ENCODE data around the gene KRTAP10-5. TPM values are rescaled to one million over a fixed set of nuclear protein-coding genes. Genes with fewer than 3 reads are reported as not detected.

KRTAP10-5 gene
- total RNA-seq, 4 donors from 2014 or later: not detected

DNA sequence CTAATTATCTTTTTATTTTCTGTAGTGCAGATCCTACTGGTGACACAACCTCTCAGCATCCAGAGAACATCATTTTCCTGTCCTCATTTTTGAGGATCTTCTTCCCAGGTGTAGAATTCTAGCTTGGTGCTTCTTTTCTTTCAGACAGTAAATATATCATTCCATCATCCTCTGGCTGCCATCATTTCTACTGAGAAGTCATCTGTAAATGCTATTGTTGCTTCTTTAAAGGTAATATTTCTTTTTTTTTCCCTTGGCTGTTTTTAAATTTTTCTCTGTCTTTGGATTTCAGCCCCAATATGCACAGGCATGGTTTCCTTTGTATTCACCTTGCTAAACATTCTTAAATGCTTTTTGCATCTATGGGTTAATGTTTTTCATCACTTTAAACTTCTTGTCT is 43.2 kb upstream of the KRTAP10-5 start:
- Histone ChIP-seq H3K4me1 (no peaks in the 10 kb centered on the region), H3K36me3 (no peaks in the 10 kb centered on the region), H3K4me3 (no peak overlapping the region), H3K27ac (no peak overlapping the region), H3K27me3 (peaks cover 0 to 30% (median 0%) of the 10 kb centered on the region in 4 donors), H3K9me3 (peaks cover 0 to 38% (median 11%) of the 10 kb centered on the region in 3 donors)
- intact Hi-C loops (cut with DNase I): no loop called here
- no peak for TF ChIP-seq POLR2A (IDR thresholded peaks at IDR 0.05)
- TF ChIP-seq, protein P1, sequence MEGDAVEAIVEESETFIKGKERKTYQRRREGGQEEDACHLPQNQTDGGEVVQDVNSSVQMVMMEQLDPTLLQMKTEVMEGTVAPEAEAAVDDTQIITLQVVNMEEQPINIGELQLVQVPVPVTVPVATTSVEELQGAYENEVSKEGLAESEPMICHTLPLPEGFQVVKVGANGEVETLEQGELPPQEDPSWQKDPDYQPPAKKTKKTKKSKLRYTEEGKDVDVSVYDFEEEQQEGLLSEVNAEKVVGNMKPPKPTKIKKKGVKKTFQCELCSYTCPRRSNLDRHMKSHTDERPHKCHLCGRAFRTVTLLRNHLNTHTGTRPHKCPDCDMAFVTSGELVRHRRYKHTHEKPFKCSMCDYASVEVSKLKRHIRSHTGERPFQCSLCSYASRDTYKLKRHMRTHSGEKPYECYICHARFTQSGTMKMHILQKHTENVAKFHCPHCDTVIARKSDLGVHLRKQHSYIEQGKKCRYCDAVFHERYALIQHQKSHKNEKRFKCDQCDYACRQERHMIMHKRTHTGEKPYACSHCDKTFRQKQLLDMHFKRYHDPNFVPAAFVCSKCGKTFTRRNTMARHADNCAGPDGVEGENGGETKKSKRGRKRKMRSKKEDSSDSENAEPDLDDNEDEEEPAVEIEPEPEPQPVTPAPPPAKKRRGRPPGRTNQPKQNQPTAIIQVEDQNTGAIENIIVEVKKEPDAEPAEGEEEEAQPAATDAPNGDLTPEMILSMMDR (IDR thresholded peaks at IDR 0.05): no peak
- DNase-seq: no peak

DNA sequence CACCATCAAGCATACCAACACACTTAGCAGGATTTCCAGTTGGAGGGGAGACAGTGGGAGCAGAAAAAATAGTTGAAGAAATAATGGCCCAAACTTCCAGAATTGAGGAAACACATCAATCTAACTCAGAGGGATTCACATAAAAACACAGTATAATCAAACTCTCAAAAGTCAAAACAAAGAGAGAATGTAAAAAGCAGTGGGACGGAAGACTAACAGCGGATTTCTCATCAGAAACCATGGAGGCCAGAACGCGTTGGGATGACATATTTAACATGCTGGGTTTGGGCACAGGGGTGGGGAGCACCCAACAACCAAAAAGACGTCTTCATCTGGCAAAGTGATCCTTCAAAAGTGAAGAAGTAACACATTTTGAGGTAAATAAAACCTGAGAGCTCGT is 39.5 kb upstream of the KRTAP10-5 start:
- H3K27me3 ChIP-seq: peaks cover 0 to 30% (median 0%) of the 10 kb centered on the region in 4 donors
- no peaks in the 10 kb centered on the region for H3K36me3 ChIP-seq
- TF ChIP-seq, protein P1 (IDR thresholded peaks at IDR 0.05): no peak
- TF ChIP-seq POLR2A (IDR thresholded peaks at IDR 0.05): no peak
- H3K27ac ChIP-seq: no peak overlapping the region
- WGBS, 2 donors: 84 to 86% methylated on average over 6 of the region's 6 CpGs
- no peak overlapping the region for H3K4me3 ChIP-seq
- H3K9me3 ChIP-seq: peaks cover 0 to 38% (median 11%) of the 10 kb centered on the region in 3 donors
- DNase-seq: no peak
- no peaks in the 10 kb centered on the region for H3K4me1 ChIP-seq
- intact Hi-C loops (cut with DNase I): no loop called here

DNA sequence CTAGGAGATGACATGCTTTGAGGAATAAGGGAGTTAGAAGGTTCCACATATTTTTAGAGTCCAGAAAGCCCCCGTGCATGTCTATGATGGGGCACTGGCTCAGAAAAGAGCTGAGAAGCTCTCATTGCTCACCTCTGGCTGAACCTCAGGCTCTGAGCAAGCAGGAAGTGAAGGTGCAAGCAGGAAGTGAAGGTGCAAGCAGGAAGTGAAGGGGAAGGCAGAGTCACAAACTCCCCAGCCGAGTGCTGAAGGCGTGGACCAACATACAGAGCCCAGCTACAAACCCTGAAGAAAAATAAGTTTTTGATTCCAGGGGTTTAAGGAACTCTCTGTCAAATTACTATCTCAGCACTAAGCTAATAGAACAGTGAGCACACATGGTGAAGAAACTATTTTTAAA is 38.5 kb upstream of the KRTAP10-5 start:
- Histone ChIP-seq H3K4me3 (no peak overlapping the region), H3K9me3 (peaks cover 0 to 29% (median 11%) of the 10 kb centered on the region in 3 donors), H3K27ac (no peak overlapping the region), H3K27me3 (peaks cover 0 to 40% (median 0%) of the 10 kb centered on the region in 4 donors), H3K4me1 (no peaks in the 10 kb centered on the region), H3K36me3 (no peaks in the 10 kb centered on the region)
- 47 to 55% methylated on average over 2 to 3 of the region's 3 CpGs for WGBS, 2 donors
- TF ChIP-seq, protein P1 (IDR thresholded peaks at IDR 0.05): no peak
- TF ChIP-seq POLR2A (IDR thresholded peaks at IDR 0.05): no peak
- no peak for DNase-seq
- intact Hi-C loops (cut with DNase I): no loop called here

DNA sequence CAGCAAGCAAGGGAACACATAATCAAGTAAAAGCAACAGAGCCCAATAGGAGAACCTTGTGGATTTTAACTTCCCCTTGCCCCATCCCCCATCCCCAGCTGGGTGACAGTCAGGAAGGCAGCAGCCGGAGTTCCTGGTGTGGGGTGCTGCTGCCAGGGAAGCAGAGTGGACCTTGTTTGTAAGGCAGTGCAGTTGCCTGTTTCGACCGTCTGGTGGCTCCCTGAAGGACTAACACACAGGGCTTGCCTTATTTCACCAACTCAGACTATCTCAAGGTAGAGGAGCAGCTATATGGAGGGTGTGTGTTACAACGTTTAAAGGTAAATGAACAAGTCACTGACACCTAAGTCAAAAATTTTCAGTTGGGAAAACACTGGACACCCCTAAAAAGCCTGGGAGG is 38.1 kb upstream of the KRTAP10-5 start:
- no peak overlapping the region for H3K27ac ChIP-seq
- DNase-seq: no peak
- intact Hi-C loops (cut with DNase I): no loop called here
- H3K27me3 ChIP-seq: peaks cover 0 to 44% (median 0%) of the 10 kb centered on the region in 4 donors
- no peaks in the 10 kb centered on the region for H3K4me1 ChIP-seq
- peaks cover 0 to 25% (median 11%) of the 10 kb centered on the region in 3 donors for H3K9me3 ChIP-seq
- TF ChIP-seq, protein P1 (IDR thresholded peaks at IDR 0.05): no peak
- no peak for TF ChIP-seq POLR2A (IDR thresholded peaks at IDR 0.05)
- H3K36me3 ChIP-seq: no peaks in the 10 kb centered on the region
- H3K4me3 ChIP-seq: no peak overlapping the region
- WGBS, 2 donors: 38 to 59% methylated on average over 4 of the region's 4 CpGs

DNA sequence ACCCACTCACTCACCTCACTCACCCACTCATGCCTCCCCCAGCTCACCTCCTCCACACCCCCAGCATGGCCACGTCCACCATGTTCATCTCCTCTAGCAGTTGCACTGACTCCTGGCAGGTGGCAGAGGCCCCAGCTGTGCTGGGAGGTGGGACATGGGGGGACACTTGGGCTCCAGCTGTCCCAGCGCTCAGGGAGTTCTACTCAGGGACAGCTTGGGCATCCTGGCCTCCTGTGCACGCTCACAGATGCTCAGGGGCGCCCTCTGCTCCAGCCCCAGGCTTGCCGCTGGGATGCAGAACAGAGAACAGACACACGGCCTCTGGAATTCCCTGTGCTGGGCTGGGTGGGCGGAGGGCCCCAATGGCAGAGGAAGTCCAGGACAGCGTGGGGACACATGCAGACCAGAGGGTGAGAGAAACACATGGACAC is 36.7 kb upstream of the KRTAP10-5 start:
- TF ChIP-seq, protein P1 (IDR thresholded peaks at IDR 0.05): no peak
- no peak for TF ChIP-seq POLR2A (IDR thresholded peaks at IDR 0.05)
- Histone ChIP-seq H3K4me1 (no peaks in the 10 kb centered on the region), H3K9me3 (peaks cover 0 to 11% (median 0%) of the 10 kb centered on the region in 3 donors), H3K27me3 (peaks cover 0 to 58% (median 0%) of the 10 kb centered on the region in 4 donors), H3K36me3 (no peaks in the 10 kb centered on the region), H3K4me3 (no peak overlapping the region), H3K27ac (no peak overlapping the region)
- no peak for DNase-seq
- WGBS, 2 donors: 46 to 80% methylated on average over 1 to 4 of the region's 8 CpGs
- intact Hi-C loops (cut with DNase I): no loop called here
